ENCODE data around the gene CENPK.

CENPK gene

GRCh38 chr5:65475895-65476294 lies 87.1 kb downstream of the CENPK start:
- Histone ChIP-seq H3K27me3 (ENCODE audit: control insufficient read depth, insufficient read depth, low read length) (no peaks in the 10 kb centered on the region), H3K4me1 (ENCODE audit: control insufficient read depth, insufficient read depth, low read length) (no peaks in the 10 kb centered on the region), H3K9me3 (ENCODE audit: control insufficient read depth, low read length) (no peaks in the 10 kb centered on the region), H3K9ac (ENCODE audit: low read length) (no peak overlapping the region), H3K4me3 (ENCODE audit: low read length) (no peak overlapping the region), H3K36me3 (ENCODE audit: control insufficient read depth, insufficient read depth, low read length) (no peaks in the 10 kb centered on the region)

DNA sequence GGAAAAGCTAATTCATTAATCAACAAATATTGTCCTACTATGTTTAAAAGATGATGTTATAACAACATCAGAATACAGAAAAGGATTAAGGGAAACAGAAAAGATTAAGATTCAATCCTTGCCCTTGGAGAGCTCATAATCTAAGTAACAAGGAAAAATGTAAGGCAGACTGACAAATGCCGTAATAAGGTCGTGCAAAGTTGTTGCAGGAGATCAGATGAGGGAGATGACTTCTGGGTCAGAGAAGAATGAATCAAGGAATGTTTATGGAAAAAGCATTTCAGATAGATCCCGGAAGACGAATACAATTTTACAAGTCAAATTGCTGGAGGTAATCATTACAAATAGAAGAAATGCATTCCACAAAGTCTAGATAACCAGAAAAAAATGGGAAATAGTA lies 87.6 kb downstream of the CENPK start:
- Histone ChIP-seq H3K9me3 (ENCODE audit: control insufficient read depth, low read length) (no peaks in the 10 kb centered on the region), H3K4me1 (ENCODE audit: control insufficient read depth, insufficient read depth, low read length) (no peaks in the 10 kb centered on the region), H3K4me3 (ENCODE audit: low read length) (no peak overlapping the region), H3K27me3 (ENCODE audit: control insufficient read depth, insufficient read depth, low read length) (no peaks in the 10 kb centered on the region), H3K36me3 (ENCODE audit: control insufficient read depth, insufficient read depth, low read length) (no peaks in the 10 kb centered on the region), H3K9ac (ENCODE audit: low read length) (no peak overlapping the region)

GRCh38 chr5:65474130-65474711 lies 88.7 kb downstream of the CENPK start:
- no peaks in the 10 kb centered on the region for H3K36me3 ChIP-seq (ENCODE audit: control insufficient read depth, insufficient read depth, low read length)
- no peaks in the 10 kb centered on the region for H3K4me1 ChIP-seq (ENCODE audit: control insufficient read depth, insufficient read depth, low read length)

GRCh38 chr5:65468633-65469032 lies 94.3 kb downstream of the CENPK start:
- H3K36me3 ChIP-seq (ENCODE audit: control insufficient read depth, insufficient read depth, low read length): no peaks in the 10 kb centered on the region
- no peaks in the 10 kb centered on the region for H3K27me3 ChIP-seq (ENCODE audit: control insufficient read depth, insufficient read depth, low read length)
- no peaks in the 10 kb centered on the region for H3K9me3 ChIP-seq (ENCODE audit: control insufficient read depth, low read length)
- H3K4me3 ChIP-seq (ENCODE audit: low read length): no peak overlapping the region
- H3K4me1 ChIP-seq (ENCODE audit: control insufficient read depth, insufficient read depth, low read length): no peaks in the 10 kb centered on the region
- no peak overlapping the region for H3K9ac ChIP-seq (ENCODE audit: low read length)

More at GRCh38 chr5:65474130-65474711, 88.7 kb downstream of the CENPK start:
- Histone ChIP-seq H3K27me3 (ENCODE audit: control insufficient read depth, insufficient read depth, low read length) (no peaks in the 10 kb centered on the region), H3K4me3 (ENCODE audit: low read length) (no peak overlapping the region), H3K9ac (ENCODE audit: low read length) (no peak overlapping the region), H3K9me3 (ENCODE audit: control insufficient read depth, low read length) (no peaks in the 10 kb centered on the region)

Measured in mucosa of stomach (tissue), 1 donor.